Hepatocyte (in vitro differentiated cells): ENCODE results near the gene NFATC4. TPM values are rescaled to one million over a fixed set of nuclear protein-coding genes. Genes with fewer than 3 reads are reported as not detected.

Source experiments
- DNase-seq: peaks from one replicate; pipeline ENCODE4 v3.0.0-alpha.2; 2016; ENCODE audit warnings: low spot score
- H2AFZ ChIP-seq: fragments of 200-600 bp; sonication (generic); 2 replicates; pipeline ENCODE4 v1.6.0; 2016; ENCODE audit warnings: antibody characterized with exemption, mild to moderate bottlenecking
- H3K27ac ChIP-seq: fragments of 200-600 bp; sonication (generic); 2 replicates; pipeline ENCODE4 v1.5.1; 2016; ENCODE audit warnings: mild to moderate bottlenecking
- H3K27me3 ChIP-seq: fragments of 200-600 bp; sonication (generic); 2 replicates; pipeline ENCODE4 v1.6.1; 2016
- H3K36me3 ChIP-seq: fragments of 200-600 bp; sonication (generic); replicated peaks from 2 replicates; pipeline ENCODE4 v1.5.1; 2016; ENCODE audit warnings: low read depth; ENCODE audit not compliant: insufficient read depth
- H3K4me1 ChIP-seq: fragments of 200-600 bp; sonication (generic); 2 replicates; pipeline ENCODE4 v1.5.1; 2016; ENCODE audit warnings: mild to moderate bottlenecking, moderate library complexity; ENCODE audit not compliant: insufficient read depth
- H3K4me2 ChIP-seq: fragments of 200-600 bp; sonication (generic); 2 replicates; pipeline ENCODE4 v1.6.0; 2016
- H3K4me3 ChIP-seq: fragments of 200-600 bp; sonication (generic); 2 replicates; pipeline ENCODE4 v1.5.1; 2016; ENCODE audit warnings: mild to moderate bottlenecking
- H3K79me2 ChIP-seq: fragments of 200-600 bp; sonication (generic); 2 replicates; pipeline ENCODE4 v1.6.0; 2017; ENCODE audit warnings: mild to moderate bottlenecking
- H3K9me2 ChIP-seq: fragments of 200-600 bp; sonication (generic); replicated peaks from 2 replicates; pipeline ENCODE4 v1.6.0; 2017; ENCODE audit warnings: mild to moderate bottlenecking; ENCODE audit not compliant: insufficient read depth
- H3K9me3 ChIP-seq: fragments of 200-600 bp; sonication (generic); 2 replicates; pipeline ENCODE4 v1.5.1; 2016; ENCODE audit warnings: low read depth, mild to moderate bottlenecking
- H4K20me1 ChIP-seq: fragments of 200-600 bp; sonication (generic); 2 replicates; pipeline ENCODE4 v1.6.0; 2016; ENCODE audit warnings: mild to moderate bottlenecking; ENCODE audit not compliant: insufficient read depth, poor library complexity, severe bottlenecking
- CTCF ChIP-seq: fragments of 200-600 bp; sonication (generic); IDR thresholded peaks from 2 replicates; pipeline ENCODE4 v1.5.1; 2016; ENCODE audit warnings: antibody characterized with exemption, mild to moderate bottlenecking; ENCODE audit not compliant: poor library complexity
- EZH2 ChIP-seq: fragments of 200-600 bp; sonication (generic); IDR thresholded peaks from 2 replicates; pipeline ENCODE4 v1.6.1; 2016; ENCODE audit warnings: antibody characterized with exemption, mild to moderate bottlenecking, borderline replicate concordance
- EZH2phosphoT487 ChIP-seq: fragments of 200-600 bp; sonication (generic); IDR thresholded peaks from one replicate; pipeline ENCODE4 v1.6.1; 2018; ENCODE audit warnings: antibody characterized with exemption, mild to moderate bottlenecking, low read depth, moderate library complexity; ENCODE audit not compliant: unreplicated experiment, severe bottlenecking
- WGBS: methylation state at CpG from one replicate; pipeline ENCODE4 v1.1.6; 2016; ENCODE audit warnings: low lambda C conversion rate; ENCODE audit errors: missing lambda C conversion rate; 5-methylcytosine and 5-hydroxymethylcytosine counted together
- polyA plus RNA-seq: library from polyadenylated mRNA; unstranded; fragments of >200 nt; fragmentation: Nextera tagmentation; extraction: Ambion mirVana; gene quantifications from 2 replicates; pipeline ENCODE4 v1.2.1, GENCODE V29; 2016
- total RNA-seq: library from RNA; depleted of rRNA; stranded (reverse); fragments of >200 nt; gene quantifications from 2 replicates; pipeline ENCODE4 v1.2.3, GENCODE V29; 2014

Gene NFATC4
- total and polyA plus RNA-seq, 2 experiments from 2014 or later, result 37.8 to 68.8 TPM

- Histone ChIP-seq H3K27ac (peak overlapping the region; percentile 4), H3K9me3 (no peaks in the 10 kb centered on the region), H3K9me2 (no peaks in the 10 kb centered on the region), H4K20me1 (peaks cover 14% of the 10 kb centered on the region), H3K27me3 (no peaks in the 10 kb centered on the region), H3K4me1 (peaks cover 54% of the 10 kb centered on the region), H3K79me2 (peaks cover 85% of the 10 kb centered on the region), H3K36me3 (no peaks in the 10 kb centered on the region), H3K4me2 (peak overlapping the region; percentile 92), H3K4me3 (no peak overlapping the region), H2AFZ (no peak overlapping the region)
- no peak for TF ChIP-seq CTCF
- no peak for TF ChIP-seq EZH2
- TF ChIP-seq EZH2phosphoT487, result no peak
- 77% methylated on average over 7 of the region's 7 CpGs for WGBS
- DNase-seq, result no peak
Measured at GRCh38 chr14:24403294-24403998, 35.5 kb downstream of the NFATC4 start.

DNA sequence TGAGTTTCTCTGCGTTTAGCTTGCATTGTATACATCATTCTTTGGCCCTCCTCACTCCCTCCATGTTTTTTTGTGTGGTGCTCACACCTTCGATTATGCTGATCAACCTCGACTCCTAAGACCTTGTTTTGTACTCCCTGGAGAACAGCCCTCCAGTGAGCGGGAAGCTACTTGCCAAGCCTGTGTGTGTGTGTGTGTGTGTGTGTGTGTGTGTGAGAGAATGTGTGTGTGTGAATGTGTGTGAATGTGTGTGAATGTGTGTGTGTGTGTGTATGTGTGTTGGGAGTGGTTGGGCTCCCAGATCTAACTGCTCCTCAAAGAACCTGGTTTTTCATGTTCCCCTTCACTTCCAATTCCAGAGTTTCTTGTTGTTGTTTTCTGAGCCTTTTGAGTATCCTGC lies 36.8 kb downstream of the NFATC4 start:
- no peaks in the 10 kb centered on the region for H3K27me3 ChIP-seq
- TF ChIP-seq EZH2 (no peak), CTCF (no peak), EZH2phosphoT487 (no peak)
- no peaks in the 10 kb centered on the region for H3K9me3 ChIP-seq
- no peak overlapping the region for H3K27ac ChIP-seq
- H3K4me1 ChIP-seq, result peaks cover 50% of the 10 kb centered on the region
- no peak for DNase-seq
- peak overlapping the region; percentile 92 for H3K4me2 ChIP-seq
- H3K9me2 ChIP-seq, result no peaks in the 10 kb centered on the region
- H3K79me2 ChIP-seq, result peaks cover 76% of the 10 kb centered on the region
- H3K4me3 ChIP-seq, result no peak overlapping the region
- no peaks in the 10 kb centered on the region for H3K36me3 ChIP-seq
- peaks cover 14% of the 10 kb centered on the region for H4K20me1 ChIP-seq
- 77% methylated on average over 4 of the region's 4 CpGs for WGBS
- no peak overlapping the region for H2AFZ ChIP-seq

GRCh38 chr14:24406416-24406815 lies 38.4 kb downstream of the NFATC4 start:
- H3K27me3 ChIP-seq, result no peaks in the 10 kb centered on the region
- no peaks in the 10 kb centered on the region for H3K9me2 ChIP-seq
- TF ChIP-seq CTCF, result no peak
- TF ChIP-seq EZH2phosphoT487, result no peak
- no peak for TF ChIP-seq EZH2
- no peak for DNase-seq
- H3K36me3 ChIP-seq, result no peaks in the 10 kb centered on the region
- H3K4me1 ChIP-seq, result peaks cover 34% of the 10 kb centered on the region
- H2AFZ ChIP-seq, result no peak overlapping the region
- H3K9me3 ChIP-seq, result no peaks in the 10 kb centered on the region
- WGBS, result 93% methylated on average over 5 of the region's 6 CpGs
- H4K20me1 ChIP-seq, result peaks cover 14% of the 10 kb centered on the region
- H3K4me2 ChIP-seq, result no peak overlapping the region
- H3K27ac ChIP-seq, result no peak overlapping the region
- H3K4me3 ChIP-seq, result no peak overlapping the region
- H3K79me2 ChIP-seq, result peaks cover 60% of the 10 kb centered on the region
